ENCODE results near the gene MAP2K5.

The MAP2K5 gene

DNA sequence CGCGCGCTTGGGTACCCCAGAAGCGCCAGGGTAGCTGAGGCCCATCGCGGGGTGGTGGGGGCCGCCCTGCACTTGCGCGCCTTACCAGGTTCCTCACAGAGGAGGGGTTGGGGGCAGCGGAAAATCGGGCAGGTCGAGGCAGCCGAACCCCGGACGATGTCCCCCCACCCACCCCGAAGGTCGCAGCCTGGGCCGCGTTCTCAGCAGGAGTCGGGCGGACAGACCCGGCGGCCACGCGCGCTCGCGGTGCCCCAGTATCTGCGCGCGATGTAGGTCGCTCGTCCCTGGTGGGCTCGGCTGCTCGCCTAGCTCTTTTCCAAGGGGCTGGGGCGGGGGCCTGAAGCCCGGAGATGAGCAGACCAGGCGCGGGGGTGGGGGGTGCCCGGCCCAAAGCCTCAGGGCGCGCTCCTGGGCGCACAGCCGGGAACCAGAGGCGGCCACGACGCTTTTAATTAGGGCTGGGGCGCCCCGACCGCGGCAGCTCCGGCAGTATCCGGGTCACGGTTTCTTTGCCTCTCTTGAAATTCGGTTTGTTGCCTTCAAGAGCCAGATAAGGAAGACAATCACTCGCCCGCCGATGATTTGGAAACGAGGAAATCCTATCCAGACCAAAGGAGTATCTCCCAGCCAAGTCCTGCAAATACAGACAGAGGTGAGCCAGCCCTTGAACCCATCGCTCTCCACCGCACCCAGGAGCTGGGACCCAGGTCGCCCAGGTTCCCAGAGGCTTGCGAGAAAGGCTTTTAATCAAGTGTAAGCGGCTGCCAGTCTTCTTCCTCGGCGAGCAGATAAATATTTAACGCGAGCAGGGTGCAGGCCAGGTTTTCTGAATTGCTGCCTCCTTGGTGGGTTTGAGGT is 287.4 kb downstream of the MAP2K5 start:
- H3K4me3 ChIP-seq (ENCODE audit: low read length), result no peak overlapping the region
- H2AFZ ChIP-seq (ENCODE audit: low read length), result no peak overlapping the region
- no peak overlapping the region for H3K9ac ChIP-seq (ENCODE audit: low read length)
- H3K27me3 ChIP-seq (replicated peaks; ENCODE audit: insufficient read depth, low read length), result peaks cover 6% of the 10 kb centered on the region; the same call in 1 of the 2 replicates
- no peak overlapping the region for H3K27ac ChIP-seq (ENCODE audit: low read length)
- no peaks in the 10 kb centered on the region for H3K9me3 ChIP-seq (replicated peaks; ENCODE audit: insufficient read depth, low read length)
- TF ChIP-seq, protein P1, sequence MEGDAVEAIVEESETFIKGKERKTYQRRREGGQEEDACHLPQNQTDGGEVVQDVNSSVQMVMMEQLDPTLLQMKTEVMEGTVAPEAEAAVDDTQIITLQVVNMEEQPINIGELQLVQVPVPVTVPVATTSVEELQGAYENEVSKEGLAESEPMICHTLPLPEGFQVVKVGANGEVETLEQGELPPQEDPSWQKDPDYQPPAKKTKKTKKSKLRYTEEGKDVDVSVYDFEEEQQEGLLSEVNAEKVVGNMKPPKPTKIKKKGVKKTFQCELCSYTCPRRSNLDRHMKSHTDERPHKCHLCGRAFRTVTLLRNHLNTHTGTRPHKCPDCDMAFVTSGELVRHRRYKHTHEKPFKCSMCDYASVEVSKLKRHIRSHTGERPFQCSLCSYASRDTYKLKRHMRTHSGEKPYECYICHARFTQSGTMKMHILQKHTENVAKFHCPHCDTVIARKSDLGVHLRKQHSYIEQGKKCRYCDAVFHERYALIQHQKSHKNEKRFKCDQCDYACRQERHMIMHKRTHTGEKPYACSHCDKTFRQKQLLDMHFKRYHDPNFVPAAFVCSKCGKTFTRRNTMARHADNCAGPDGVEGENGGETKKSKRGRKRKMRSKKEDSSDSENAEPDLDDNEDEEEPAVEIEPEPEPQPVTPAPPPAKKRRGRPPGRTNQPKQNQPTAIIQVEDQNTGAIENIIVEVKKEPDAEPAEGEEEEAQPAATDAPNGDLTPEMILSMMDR (IDR thresholded peaks at IDR 0.05; ENCODE audit: low read length), result no peak
- no peak for TF ChIP-seq EZH2 (optimal IDR thresholded peaks at IDR 0.05; ENCODE audit: low read depth, low read length)
- no peak for TF ChIP-seq EZH2phosphoT487 (IDR thresholded peaks at IDR 0.05; ENCODE audit: low read length)
- H3K79me2 ChIP-seq (ENCODE audit: low read length), result no peaks in the 10 kb centered on the region
- no peaks in the 10 kb centered on the region for H3F3A ChIP-seq (ENCODE audit: insufficient read depth, low read length)
- DNase-seq, result no peak
- no peaks in the 10 kb centered on the region for H3K36me3 ChIP-seq (replicated peaks; ENCODE audit: insufficient read depth, low read length)
- H4K20me1 ChIP-seq (ENCODE audit: insufficient read depth, low read length), result no peaks in the 10 kb centered on the region
- H3K4me1 ChIP-seq (ENCODE audit: low read length), result no peaks in the 10 kb centered on the region
- H3K4me2 ChIP-seq (ENCODE audit: low read depth, low read length), result no peak overlapping the region
- H3K9me2 ChIP-seq (replicated peaks; ENCODE audit: insufficient read depth, low read length), result no peaks in the 10 kb centered on the region

DNA sequence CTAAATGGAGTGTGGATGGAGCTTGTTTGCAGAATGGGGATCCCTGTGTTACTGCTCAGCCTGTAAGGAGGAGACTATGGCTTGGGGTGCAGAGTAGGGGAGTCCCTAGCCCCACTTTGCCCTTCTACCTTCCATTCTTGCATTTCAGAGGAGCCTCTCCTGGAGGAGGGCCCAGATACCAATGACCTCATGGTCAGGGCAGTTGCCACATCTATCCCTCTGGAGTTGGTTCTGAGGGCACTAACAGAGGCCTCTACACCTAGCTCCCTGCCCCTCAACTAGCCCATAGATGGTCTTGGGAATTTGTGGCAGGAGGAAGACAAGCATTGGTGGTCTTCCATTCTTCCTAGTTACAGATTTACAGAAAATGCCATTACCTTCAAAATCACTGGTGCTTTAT is 288.9 kb downstream of the MAP2K5 start:
- Histone ChIP-seq H3K9me2 (replicated peaks; ENCODE audit: insufficient read depth, low read length) (no peaks in the 10 kb centered on the region), H3K4me3 (ENCODE audit: low read length) (no peak overlapping the region), H3K9ac (ENCODE audit: low read length) (no peak overlapping the region), H3K4me1 (ENCODE audit: low read length) (no peaks in the 10 kb centered on the region), H4K20me1 (ENCODE audit: insufficient read depth, low read length) (no peaks in the 10 kb centered on the region), H3K27ac (ENCODE audit: low read length) (no peak overlapping the region), H3K36me3 (replicated peaks; ENCODE audit: insufficient read depth, low read length) (no peaks in the 10 kb centered on the region), H3K79me2 (ENCODE audit: low read length) (no peaks in the 10 kb centered on the region), H3K4me2 (ENCODE audit: low read depth, low read length) (no peak overlapping the region), H3K27me3 (replicated peaks; ENCODE audit: insufficient read depth, low read length) (peaks cover 16% of the 10 kb centered on the region; the same call in 1 of the 2 replicates), H2AFZ (ENCODE audit: low read length) (no peak overlapping the region), H3F3A (ENCODE audit: insufficient read depth, low read length) (no peaks in the 10 kb centered on the region), H3K9me3 (replicated peaks; ENCODE audit: insufficient read depth, low read length) (no peaks in the 10 kb centered on the region)
- DNase-seq, result no peak
- TF ChIP-seq EZH2phosphoT487 (IDR thresholded peaks at IDR 0.05; ENCODE audit: low read length) (no peak), EZH2 (optimal IDR thresholded peaks at IDR 0.05; ENCODE audit: low read depth, low read length) (no peak)
- TF ChIP-seq, protein P1 (IDR thresholded peaks at IDR 0.05; ENCODE audit: low read length), result no peak

DNA sequence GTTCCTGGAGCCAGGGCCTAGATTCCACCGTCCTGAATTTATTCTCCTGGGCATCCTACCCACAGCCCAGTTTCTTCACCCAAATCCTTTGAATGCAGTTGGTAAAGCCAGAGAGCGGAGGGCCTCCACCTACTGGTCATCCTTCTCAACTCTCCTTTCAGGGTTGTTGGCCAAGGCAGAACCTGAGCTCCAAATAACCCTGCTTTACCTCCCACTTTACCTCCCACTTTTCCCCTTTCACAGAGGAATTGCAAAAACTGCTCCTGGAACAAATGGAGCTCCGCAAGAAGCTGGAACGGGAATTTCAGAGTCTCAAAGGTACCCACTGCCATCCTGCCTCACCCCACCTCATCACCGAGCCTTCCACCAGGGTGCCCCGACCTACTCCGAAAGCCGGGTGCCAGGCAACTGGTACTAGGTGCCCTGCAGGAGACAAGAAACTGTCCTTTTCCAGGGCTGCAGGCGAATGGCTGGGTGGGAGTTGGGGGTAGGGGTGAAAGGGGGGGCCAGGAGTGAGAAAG is 289.6 kb downstream of the MAP2K5 start:
- no peaks in the 10 kb centered on the region for H4K20me1 ChIP-seq (ENCODE audit: insufficient read depth, low read length)
- H3K36me3 ChIP-seq (replicated peaks; ENCODE audit: insufficient read depth, low read length), result no peaks in the 10 kb centered on the region
- peaks cover 16% of the 10 kb centered on the region; the same call in 1 of the 2 replicates for H3K27me3 ChIP-seq (replicated peaks; ENCODE audit: insufficient read depth, low read length)
- no peak for DNase-seq
- H3K27ac ChIP-seq (ENCODE audit: low read length), result no peak overlapping the region
- H3K4me1 ChIP-seq (ENCODE audit: low read length), result no peaks in the 10 kb centered on the region
- no peak overlapping the region for H3K9ac ChIP-seq (ENCODE audit: low read length)
- H3K4me2 ChIP-seq (ENCODE audit: low read depth, low read length), result no peak overlapping the region
- no peaks in the 10 kb centered on the region for H3F3A ChIP-seq (ENCODE audit: insufficient read depth, low read length)
- no peak for TF ChIP-seq EZH2 (optimal IDR thresholded peaks at IDR 0.05; ENCODE audit: low read depth, low read length)
- TF ChIP-seq, protein P1 (IDR thresholded peaks at IDR 0.05; ENCODE audit: low read length), result peak; percentile 24; the same call in 1 of the 2 replicates
- no peaks in the 10 kb centered on the region for H3K9me3 ChIP-seq (replicated peaks; ENCODE audit: insufficient read depth, low read length)
- no peak overlapping the region for H2AFZ ChIP-seq (ENCODE audit: low read length)
- no peaks in the 10 kb centered on the region for H3K79me2 ChIP-seq (ENCODE audit: low read length)
- H3K4me3 ChIP-seq (ENCODE audit: low read length), result no peak overlapping the region
- no peaks in the 10 kb centered on the region for H3K9me2 ChIP-seq (replicated peaks; ENCODE audit: insufficient read depth, low read length)

Data from MM.1S (cell line).